Activated CD4-positive, alpha-beta T cell treated with anti-CD3 and anti-CD28 coated beads, Interleukin-2, Interleukin-4, amounts not matched to agents 100 ng/mL and 50 ng/mL, durations not matched to agents 16 hours and 8 hours (primary cell): ENCODE data around the gene MEX3A.
"Not testable (repeated sequence)": the region's sequence is repeated elsewhere in the genome, so short reads cannot be mapped to it uniquely, and the experiment has no call there.

ENCODE experiments used
- DNase-seq: peaks from one replicate; pipeline ENCODE4 v3.0.0-alpha.2; 2020; ENCODE audit warnings: low spot score

MEX3A gene

GRCh38 chr1:156054500-156055280 lies 27.6 kb downstream of the MEX3A start, which contains the start of gene LAMTOR2:
Gene LAMTOR2, plus strand, starts transcription at chr1:156054782. Its CDS starts 108 bp downstream, at chr1:156054890.
- peak; percentile 98 for DNase-seq

GRCh38 chr1:156053768-156054499 lies 28.3 kb downstream of the MEX3A start, which contains the start of gene UBQLN4:
Gene UBQLN4, minus strand, starts transcription at chr1:156053798. Its CDS starts 97 bp downstream, at chr1:156053701.
- DNase-seq: peak; percentile 90

GRCh38 chr1:156052862-156053767 lies 29.1 kb downstream of the MEX3A start:
- DNase-seq: peak; percentile 61

GRCh38 chr1:156051011-156051725 lies 31.1 kb downstream of the MEX3A start:
- DNase-seq: no peak

- no peak for DNase-seq
Measured at GRCh38 chr1:156050376-156050775, 31.9 kb downstream of the MEX3A start.

GRCh38 chr1:156048663-156049258 lies 33.5 kb downstream of the MEX3A start:
- no peak for DNase-seq

- DNase-seq: peak; percentile 52
Measured at GRCh38 chr1:156045076-156045475, 37.2 kb downstream of the MEX3A start.

- DNase-seq: no peak
Measured at GRCh38 chr1:156042828-156043227, 39.4 kb downstream of the MEX3A start.

GRCh38 chr1:156034991-156035390 lies 47.3 kb downstream of the MEX3A start:
- DNase-seq: not testable (repeated sequence)

GRCh38 chr1:156033011-156033410 lies 49.3 kb downstream of the MEX3A start:
- DNase-seq: no peak

- peak; percentile 20 for DNase-seq
Measured at GRCh38 chr1:156026588-156026987, 55.7 kb downstream of the MEX3A start.

- DNase-seq: peak; percentile 22
Measured at GRCh38 chr1:156025876-156026275, 56.4 kb downstream of the MEX3A start.

GRCh38 chr1:156024801-156025200 lies 57.5 kb downstream of the MEX3A start:
- no peak for DNase-seq
